Lung (tissue), 12 donors: ENCODE measurements around the gene SUPT3H. TPM values are rescaled to one million over a fixed set of nuclear protein-coding genes. Genes with fewer than 3 reads are reported as not detected.
"Not testable (repeated sequence)": the region's sequence is repeated elsewhere in the genome, so short reads cannot be mapped to it uniquely, and the experiment has no call there.

Experiments used
- ATAC-seq: fragments of 200-7000 bp; cut with Tn5 transposase; one replicate; pipeline ENCODE4 v1.9.1; 2020; ENCODE audit warnings: moderate number of reproducible peaks; ENCODE audit not compliant: insufficient read depth, low FRiP score
- DNase-seq, 3 donors: peaks; one replicate each; pipeline ENCODE4 v3.0.0-alpha.2; 2013 to 2017
- H3K27ac ChIP-seq, 2 donors: one replicate each; pipeline ENCODE4 v1.5.1; 2013; ENCODE audit warnings: mild to moderate bottlenecking in 2 of 2, moderate library complexity in 2 of 2, control low read depth in 1 of 2, inconsistent platforms in 1 of 2, low read depth in 1 of 2, low read length in 1 of 2
- H3K27me3 ChIP-seq, 3 donors: one replicate each; pipeline ENCODE4 v1.5.1; 2013; ENCODE audit warnings: low read length in 2 of 3; ENCODE audit not compliant: control insufficient read depth in 3 of 3, insufficient read depth in 3 of 3
- H3K36me3 ChIP-seq, 4 donors: one replicate each; pipeline ENCODE4 v1.5.1; 2013; ENCODE audit warnings: low read length in 4 of 4, mild to moderate bottlenecking in 1 of 4, moderate library complexity in 1 of 4; ENCODE audit not compliant: control insufficient read depth in 4 of 4, insufficient read depth in 4 of 4
- H3K4me1 ChIP-seq, 5 donors: one replicate each; pipeline ENCODE4 v1.5.1; 2013; ENCODE audit warnings: low read length in 5 of 5, mild to moderate bottlenecking in 2 of 5, moderate library complexity in 1 of 5; ENCODE audit not compliant: control insufficient read depth in 5 of 5, insufficient read depth in 5 of 5
- H3K4me3 ChIP-seq: one replicate; pipeline ENCODE4 v1.5.1; 2013; ENCODE audit warnings: mild to moderate bottlenecking, control low read depth, moderate library complexity
- H3K9ac ChIP-seq, 2 donors: one replicate each; pipeline ENCODE4 v1.5.1; 2013; ENCODE audit warnings: low read length in 2 of 2, control low read depth in 1 of 2; ENCODE audit not compliant: insufficient read depth in 1 of 2
- H3K9me3 ChIP-seq, 4 donors: one replicate each; pipeline ENCODE4 v1.5.1; 2013; ENCODE audit warnings: low read length in 3 of 4, mild to moderate bottlenecking in 1 of 4, moderate library complexity in 1 of 4; ENCODE audit not compliant: control insufficient read depth in 4 of 4, insufficient read depth in 3 of 4
- CTCF ChIP-seq: IDR thresholded peaks from 2 replicates; pipeline ENCODE4 v1.5.1; 2012; ENCODE audit warnings: mild to moderate bottlenecking; ENCODE audit errors: control extremely low read depth, extremely low read depth
- WGBS, 2 donors: extraction: QIAGEN DNeasy Blood & Tissue Kit; methylation state at CpG; one replicate each; pipeline ENCODE4 v1.1.7; 2013; 5-methylcytosine and 5-hydroxymethylcytosine counted together
- polyA plus RNA-seq, 2 donors: library from polyadenylated mRNA; stranded (reverse); fragments of 200-250 nt; gene quantifications; one replicate each; pipeline ENCODE4 v1.2.1, GENCODE V29; 2013
- total RNA-seq, 2 donors: library from RNA; depleted of rRNA in 1 of 2; stranded (reverse); fragments of >200 nt in 1 of 2; gene quantifications; one replicate each; pipeline ENCODE4 v1.2.1, GENCODE V29; 2014 to 2021
- donor health status: control.
- donor health status: control.
- donor health status: Bipolar disorder and iron deficiency.
- donor health status: healthy.
- donor health status: DM: yes; HTN: yes; CAD: no.

SUPT3H gene
- total and polyA plus RNA-seq, 4 donors = 5.2 to 17.4 (median 8.2) TPM

GRCh38 chr6:44917430-44917829 is 460.3 kb downstream of the SUPT3H start:
- Histone ChIP-seq H3K4me1 (peaks cover 0 to 8% (median 0%) of the 10 kb centered on the region in 5 donors), H3K9me3 (no peaks in the 10 kb centered on the region), H3K36me3 (peaks cover 0 to under 1% (median 0%) of the 10 kb centered on the region in 4 donors), H3K27me3 (no peaks in the 10 kb centered on the region), H3K4me3 (no peak overlapping the region), H3K27ac (no peak overlapping the region), H3K9ac (no peak overlapping the region)
- TF ChIP-seq CTCF = no peak
- WGBS, 2 donors = 91 to 95% methylated on average over 2 of the region's 2 CpGs
- no peak for ATAC-seq
- no peak for DNase-seq

- 92 to 98% methylated on average over 2 of the region's 2 CpGs for WGBS, 2 donors
- H3K9me3 ChIP-seq = no peaks in the 10 kb centered on the region
- no peak for TF ChIP-seq CTCF
These were observed 462.6 kb downstream of the SUPT3H start for GRCh38 chr6:44915111-44915510.

GRCh38 chr6:44914141-44914540 is 463.6 kb downstream of the SUPT3H start:
- no peak for ATAC-seq
- peaks cover 0 to 8% (median 0%) of the 10 kb centered on the region in 5 donors for H3K4me1 ChIP-seq
- TF ChIP-seq CTCF = no peak

More at GRCh38 chr6:44915111-44915510, 462.6 kb downstream of the SUPT3H start:
- no peaks in the 10 kb centered on the region for H3K27me3 ChIP-seq
- ATAC-seq = no peak
- H3K9ac ChIP-seq = no peak overlapping the region
- H3K36me3 ChIP-seq = peaks cover 0 to 1% (median 0%) of the 10 kb centered on the region in 4 donors
- no peak overlapping the region for H3K27ac ChIP-seq
- DNase-seq = no peak
- H3K4me3 ChIP-seq = no peak overlapping the region
- H3K4me1 ChIP-seq = peaks cover 0 to 8% (median 0%) of the 10 kb centered on the region in 5 donors

GRCh38 chr6:44906761-44907160 is 471.0 kb downstream of the SUPT3H start:
- no peak for ATAC-seq
- Histone ChIP-seq H3K27me3 (no peaks in the 10 kb centered on the region), H3K4me1 (no peaks in the 10 kb centered on the region), H3K36me3 (no peaks in the 10 kb centered on the region), H3K27ac (no peak overlapping the region), H3K9me3 (no peaks in the 10 kb centered on the region), H3K4me3 (no peak overlapping the region), H3K9ac (no peak overlapping the region)
- WGBS, 2 donors = 79 to 86% methylated on average over 2 of the region's 2 CpGs
- TF ChIP-seq CTCF = no peak
- no peak for DNase-seq

More at GRCh38 chr6:44914141-44914540, 463.6 kb downstream of the SUPT3H start:
- no peak overlapping the region for H3K27ac ChIP-seq
- no peak overlapping the region for H3K4me3 ChIP-seq
- H3K9ac ChIP-seq = no peak overlapping the region
- no peaks in the 10 kb centered on the region for H3K9me3 ChIP-seq
- no peaks in the 10 kb centered on the region for H3K27me3 ChIP-seq
- no peak for DNase-seq
- peaks cover 0 to 1% (median 0%) of the 10 kb centered on the region in 4 donors for H3K36me3 ChIP-seq

GRCh38 chr6:44900358-44900757 is 477.4 kb downstream of the SUPT3H start:
- not testable (repeated sequence) for H3K9ac ChIP-seq, H3K9me3 ChIP-seq, H3K27ac ChIP-seq, DNase-seq, ATAC-seq, H3K4me3 ChIP-seq, H3K27me3 ChIP-seq, H3K36me3 ChIP-seq
- 88 to 91% methylated on average over 11 of the region's 11 CpGs for WGBS, 2 donors
- H3K4me1 ChIP-seq = peaks cover 0 to 11% (median 2%) of the 10 kb centered on the region in 5 donors
